ENCODE data around the gene VWA3B. TPM values are rescaled to one million over a fixed set of nuclear protein-coding genes. Genes with fewer than 3 reads are reported as not detected.
"Not testable (repeated sequence)": the region's sequence is repeated elsewhere in the genome, so short reads cannot be mapped to it uniquely, and the experiment has no call there.

Gene VWA3B
- polyA plus RNA-seq, 3 donors, result not detected

GRCh38 chr2:98093611-98094010 is 6.6 kb downstream of the VWA3B start:
- Histone ChIP-seq H3K9me3 (replicated peaks in 1 of 2; ENCODE audit: control insufficient read depth in 1 of 2, insufficient read depth in 1 of 2, low read length in 2 of 2) (peaks cover 5 to 10% of the 10 kb centered on the region in 2 donors), H3K4me1 (ENCODE audit: control insufficient read depth in 1 of 2, insufficient read depth in 2 of 2, low read length in 2 of 2) (peaks cover 39 to 41% of the 10 kb centered on the region in 2 donors), H3K79me2 (ENCODE audit: insufficient read depth, low read length) (no peaks in the 10 kb centered on the region), H2AFZ (ENCODE audit: insufficient read depth, low read depth, low read length, poor library complexity, severe bottlenecking) (no peak overlapping the region), H3K27me3 (ENCODE audit: control insufficient read depth in 2 of 2, insufficient read depth in 2 of 2, low read length in 2 of 2) (no peaks in the 10 kb centered on the region), H3K9ac (ENCODE audit: insufficient read depth, low read length, poor library complexity, severe bottlenecking) (no peak overlapping the region), H4K20me1 (ENCODE audit: insufficient read depth, low read length) (no peaks in the 10 kb centered on the region), H3K27ac (ENCODE audit: low read depth in 1 of 2, low read length in 2 of 2) (no peak overlapping the region), H3K4me3 (replicated peaks in 1 of 3; ENCODE audit: low read depth in 2 of 3, low read length in 3 of 3) (no peak overlapping the region), H3K4me2 (replicated peaks; ENCODE audit: extremely low read depth, low read length, poor library complexity, severe bottlenecking) (no peak overlapping the region), H3K36me3 (replicated peaks in 1 of 2; ENCODE audit: control insufficient read depth in 1 of 2, insufficient read depth in 2 of 2, low read length in 2 of 2) (no peaks in the 10 kb centered on the region)
- peaks cover 8 to 22% (median 19%) of the 10 kb centered on the region in 7 donors for H3K9me3 Mint-ChIP-seq
- TF ChIP-seq CTCF (IDR thresholded peaks at IDR 0.05), result no peak
- H3K4me1 Mint-ChIP-seq, result peaks cover 43% of the 10 kb centered on the region
- DNase-seq, result no peak
- H3K27ac Mint-ChIP-seq, result no peak overlapping the region
- intact Hi-C loops (cut with micrococcal nuclease), result loop anchor here (5.0 kb wide), 2 partner anchors 39 to 56 kb away; no protein-coding TSS in a partner anchor
- H3K27me3 Mint-ChIP-seq (ENCODE audit: low read depth in 3 of 3), result peaks cover 0 to 2% (median 1%) of the 10 kb centered on the region in 3 donors
- H3K4me3 Mint-ChIP-seq, result no peak overlapping the region
- WGBS (ENCODE audit: insufficient coverage), result no CpG with 5 or more reads among the region's 5 CpGs
- H3K36me3 Mint-ChIP-seq, result peaks cover 0 to 3% of the 10 kb centered on the region in 2 donors

GRCh38 chr2:98099939-98100743 is 13.2 kb downstream of the VWA3B start:
- peaks cover 0 to 2% (median 1%) of the 10 kb centered on the region in 3 donors for H3K27me3 Mint-ChIP-seq (ENCODE audit: low read depth in 3 of 3)
- H3K4me2 ChIP-seq (replicated peaks; ENCODE audit: extremely low read depth, low read length, poor library complexity, severe bottlenecking), result no peak overlapping the region
- peaks cover 17 to 34% (median 26%) of the 10 kb centered on the region in 7 donors for H3K9me3 Mint-ChIP-seq
- peaks cover 8% of the 10 kb centered on the region for H3K4me1 Mint-ChIP-seq
- H2AFZ ChIP-seq (ENCODE audit: insufficient read depth, low read depth, low read length, poor library complexity, severe bottlenecking), result no peak overlapping the region
- no peaks in the 10 kb centered on the region for H4K20me1 ChIP-seq (ENCODE audit: insufficient read depth, low read length)
- H3K9ac ChIP-seq (ENCODE audit: insufficient read depth, low read length, poor library complexity, severe bottlenecking), result no peak overlapping the region
- H3K36me3 Mint-ChIP-seq, result no peaks in the 10 kb centered on the region
- TF ChIP-seq CTCF (IDR thresholded peaks at IDR 0.05), result no peak
- H3K36me3 ChIP-seq (replicated peaks in 1 of 2; ENCODE audit: control insufficient read depth in 1 of 2, insufficient read depth in 2 of 2, low read length in 2 of 2), result no peaks in the 10 kb centered on the region
- no peak overlapping the region for H3K4me3 ChIP-seq (replicated peaks in 1 of 3; ENCODE audit: low read depth in 2 of 3, low read length in 3 of 3)
- no peak for DNase-seq
- peaks cover 0 to 11% of the 10 kb centered on the region in 2 donors for H3K4me1 ChIP-seq (ENCODE audit: control insufficient read depth in 1 of 2, insufficient read depth in 2 of 2, low read length in 2 of 2)
- 93% methylated on average over 5 of the region's 6 CpGs for WGBS (ENCODE audit: insufficient coverage)
- H3K27ac ChIP-seq (ENCODE audit: low read depth in 1 of 2, low read length in 2 of 2), result no peak overlapping the region
- no peaks in the 10 kb centered on the region for H3K79me2 ChIP-seq (ENCODE audit: insufficient read depth, low read length)
- H3K27ac Mint-ChIP-seq, result no peak overlapping the region
- peaks cover 8 to 23% of the 10 kb centered on the region in 2 donors for H3K9me3 ChIP-seq (replicated peaks in 1 of 2; ENCODE audit: control insufficient read depth in 1 of 2, insufficient read depth in 1 of 2, low read length in 2 of 2)
- no peak overlapping the region for H3K4me3 Mint-ChIP-seq
- intact Hi-C loops (cut with micrococcal nuclease), result no loop called here
- no peaks in the 10 kb centered on the region for H3K27me3 ChIP-seq (ENCODE audit: control insufficient read depth in 2 of 2, insufficient read depth in 2 of 2, low read length in 2 of 2)

- H3K36me3 Mint-ChIP-seq; DNase-seq; H2AFZ ChIP-seq (ENCODE audit: insufficient read depth, low read depth, low read length, poor library complexity, severe bottlenecking); H3K27me3 ChIP-seq (ENCODE audit: control insufficient read depth in 2 of 2, insufficient read depth in 2 of 2, low read length in 2 of 2); H3K27me3 Mint-ChIP-seq (ENCODE audit: low read depth in 3 of 3); H3K27ac ChIP-seq (ENCODE audit: low read depth in 1 of 2, low read length in 2 of 2); H3K27ac Mint-ChIP-seq; H4K20me1 ChIP-seq (ENCODE audit: insufficient read depth, low read length); H3K36me3 ChIP-seq (replicated peaks in 1 of 2; ENCODE audit: control insufficient read depth in 1 of 2, insufficient read depth in 2 of 2, low read length in 2 of 2); H3K4me2 ChIP-seq (replicated peaks; ENCODE audit: extremely low read depth, low read length, poor library complexity, severe bottlenecking); H3K4me3 ChIP-seq (replicated peaks in 1 of 3; ENCODE audit: low read depth in 2 of 3, low read length in 3 of 3); H3K79me2 ChIP-seq (ENCODE audit: insufficient read depth, low read length); H3K4me1 Mint-ChIP-seq; intact Hi-C loops (cut with micrococcal nuclease); H3K4me3 Mint-ChIP-seq; H3K9ac ChIP-seq (ENCODE audit: insufficient read depth, low read length, poor library complexity, severe bottlenecking): not testable (repeated sequence)
- peaks cover 4 to 14% of the 10 kb centered on the region in 2 donors for H3K9me3 ChIP-seq (replicated peaks in 1 of 2; ENCODE audit: control insufficient read depth in 1 of 2, insufficient read depth in 1 of 2, low read length in 2 of 2)
- peaks cover 7 to 23% (median 14%) of the 10 kb centered on the region in 7 donors for H3K9me3 Mint-ChIP-seq
- 99% methylated on average over 14 of the region's 17 CpGs for WGBS (ENCODE audit: insufficient coverage)
- H3K4me1 ChIP-seq (ENCODE audit: control insufficient read depth in 1 of 2, insufficient read depth in 2 of 2, low read length in 2 of 2), result peaks cover 0 to 11% of the 10 kb centered on the region in 2 donors
These were observed 15.3 kb downstream of the VWA3B start for GRCh38 chr2:98102315-98102714.

Data from CD14-positive monocyte (primary cell).